ENCODE data around the gene LSM4.

DNA sequence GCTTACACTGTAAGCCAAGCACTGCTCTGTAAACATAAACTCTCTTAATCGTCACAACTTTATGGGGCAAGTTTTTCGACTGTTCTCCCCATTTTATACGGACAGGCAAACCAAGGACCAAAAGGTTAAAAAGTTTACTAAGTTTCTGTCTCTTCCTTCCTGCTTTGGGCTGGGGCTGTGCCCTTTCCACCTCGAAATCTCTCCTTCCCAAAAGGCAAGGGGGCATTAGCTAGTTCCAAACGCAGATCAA, 43.7 kb downstream of the LSM4 start:
- TF ChIP-seq, protein P1, sequence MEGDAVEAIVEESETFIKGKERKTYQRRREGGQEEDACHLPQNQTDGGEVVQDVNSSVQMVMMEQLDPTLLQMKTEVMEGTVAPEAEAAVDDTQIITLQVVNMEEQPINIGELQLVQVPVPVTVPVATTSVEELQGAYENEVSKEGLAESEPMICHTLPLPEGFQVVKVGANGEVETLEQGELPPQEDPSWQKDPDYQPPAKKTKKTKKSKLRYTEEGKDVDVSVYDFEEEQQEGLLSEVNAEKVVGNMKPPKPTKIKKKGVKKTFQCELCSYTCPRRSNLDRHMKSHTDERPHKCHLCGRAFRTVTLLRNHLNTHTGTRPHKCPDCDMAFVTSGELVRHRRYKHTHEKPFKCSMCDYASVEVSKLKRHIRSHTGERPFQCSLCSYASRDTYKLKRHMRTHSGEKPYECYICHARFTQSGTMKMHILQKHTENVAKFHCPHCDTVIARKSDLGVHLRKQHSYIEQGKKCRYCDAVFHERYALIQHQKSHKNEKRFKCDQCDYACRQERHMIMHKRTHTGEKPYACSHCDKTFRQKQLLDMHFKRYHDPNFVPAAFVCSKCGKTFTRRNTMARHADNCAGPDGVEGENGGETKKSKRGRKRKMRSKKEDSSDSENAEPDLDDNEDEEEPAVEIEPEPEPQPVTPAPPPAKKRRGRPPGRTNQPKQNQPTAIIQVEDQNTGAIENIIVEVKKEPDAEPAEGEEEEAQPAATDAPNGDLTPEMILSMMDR (IDR thresholded peaks at IDR 0.05 in 4 of 5, conservative IDR thresholded peaks at IDR 0.05 in 1 of 5) = no peak
- TF ChIP-seq POLR2A (IDR thresholded peaks at IDR 0.05) = no peak

Measured in gastrocnemius medialis (tissue), 4 donors.